Measurements from ENCODE around the gene PGA5.

Gene PGA5

DNA sequence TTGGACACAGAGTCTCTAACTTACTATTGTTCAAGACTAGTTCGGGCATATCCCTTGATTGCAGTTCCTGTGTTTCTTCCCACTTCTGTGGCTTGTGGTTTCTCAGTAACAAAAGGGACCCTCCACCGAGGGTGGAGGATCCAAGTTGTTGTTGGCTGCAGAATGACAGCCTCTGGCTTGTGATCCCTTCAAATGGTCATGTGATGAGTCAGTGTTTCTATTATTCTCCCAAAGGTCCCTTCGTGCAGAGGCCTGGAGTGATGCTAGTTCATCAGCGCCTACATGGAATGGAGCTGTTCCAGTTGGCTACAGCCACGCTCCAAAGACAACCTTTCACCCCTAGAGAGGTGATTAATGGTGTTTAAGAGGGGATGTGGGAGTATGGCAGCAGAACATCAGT lies 56.8 kb downstream of the PGA5 start:
- no peak for DNase-seq

DNA sequence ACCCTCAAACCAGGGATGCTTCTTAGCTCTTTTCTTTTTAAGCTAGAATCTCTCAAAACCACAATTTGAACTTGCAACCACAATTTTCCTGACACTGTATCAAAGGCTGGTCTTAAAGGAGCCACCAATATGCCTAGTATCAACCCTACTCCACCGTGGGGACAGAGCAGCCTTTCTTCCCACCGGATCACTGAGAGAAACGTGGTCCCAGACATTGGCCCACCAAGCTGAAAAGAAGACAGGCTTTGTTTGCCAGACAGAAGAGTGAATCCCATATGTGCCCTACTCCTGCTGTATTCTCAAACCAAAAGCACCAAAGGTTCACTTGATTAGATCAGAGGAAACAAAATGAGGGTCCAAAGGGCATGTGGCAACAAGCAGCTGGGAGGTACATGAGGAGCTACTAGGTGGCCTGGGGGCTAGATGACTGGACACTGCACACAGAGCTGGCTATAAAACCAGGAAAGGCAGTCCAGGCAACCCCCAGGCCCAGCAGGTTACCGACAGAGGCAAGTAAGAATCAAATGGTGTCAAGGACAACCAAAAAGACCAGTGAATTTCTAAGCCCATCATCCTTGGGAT lies 57.8 kb downstream of the PGA5 start:
- DNase-seq = no peak
